Erythroblast (primary cell): ENCODE results near the gene ZNF423.
"Not testable (repeated sequence)": the region's sequence is repeated elsewhere in the genome, so short reads cannot be mapped to it uniquely, and the experiment has no call there.

Experiments
- DNase-seq, 2 experiments: peaks; one replicate each; lab custom pipeline; 2025; lab: John Stamatoyannopoulos, UW
- GATA1 ChIP-seq: IDR thresholded peaks from 2 replicates; pipeline ENCODE4 v1.6.1; 2011; ENCODE audit warnings: low read depth, mild to moderate bottlenecking, control low read depth, low read length, moderate library complexity
- POLR2A ChIP-seq: IDR thresholded peaks from 2 replicates; pipeline ENCODE4 v1.6.1; 2011; ENCODE audit warnings: mild to moderate bottlenecking, low read length

ZNF423 gene

DNA sequence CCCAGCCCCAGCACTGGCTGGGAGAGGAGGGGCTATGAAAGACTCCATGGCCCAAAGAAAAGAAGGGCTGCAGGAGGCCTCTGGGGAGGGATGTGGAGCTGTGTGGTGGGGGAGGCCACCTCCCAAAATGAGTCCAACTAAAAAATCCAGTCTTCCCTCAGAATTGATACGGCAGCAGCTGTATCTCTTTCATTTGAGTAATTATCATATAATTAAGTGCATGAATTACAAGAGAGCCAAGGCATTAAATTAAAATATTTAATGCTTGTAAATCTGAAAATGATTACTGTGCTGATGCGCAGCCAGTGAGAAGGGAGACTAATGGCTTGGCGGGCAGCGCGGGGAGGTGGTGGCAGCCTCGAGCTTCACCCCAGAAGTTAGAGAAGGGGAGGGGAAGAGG, 289.5 kb downstream of the ZNF423 start:
- DNase-seq: no peak
- no peak for TF ChIP-seq POLR2A
- TF ChIP-seq GATA1: no peak

DNA sequence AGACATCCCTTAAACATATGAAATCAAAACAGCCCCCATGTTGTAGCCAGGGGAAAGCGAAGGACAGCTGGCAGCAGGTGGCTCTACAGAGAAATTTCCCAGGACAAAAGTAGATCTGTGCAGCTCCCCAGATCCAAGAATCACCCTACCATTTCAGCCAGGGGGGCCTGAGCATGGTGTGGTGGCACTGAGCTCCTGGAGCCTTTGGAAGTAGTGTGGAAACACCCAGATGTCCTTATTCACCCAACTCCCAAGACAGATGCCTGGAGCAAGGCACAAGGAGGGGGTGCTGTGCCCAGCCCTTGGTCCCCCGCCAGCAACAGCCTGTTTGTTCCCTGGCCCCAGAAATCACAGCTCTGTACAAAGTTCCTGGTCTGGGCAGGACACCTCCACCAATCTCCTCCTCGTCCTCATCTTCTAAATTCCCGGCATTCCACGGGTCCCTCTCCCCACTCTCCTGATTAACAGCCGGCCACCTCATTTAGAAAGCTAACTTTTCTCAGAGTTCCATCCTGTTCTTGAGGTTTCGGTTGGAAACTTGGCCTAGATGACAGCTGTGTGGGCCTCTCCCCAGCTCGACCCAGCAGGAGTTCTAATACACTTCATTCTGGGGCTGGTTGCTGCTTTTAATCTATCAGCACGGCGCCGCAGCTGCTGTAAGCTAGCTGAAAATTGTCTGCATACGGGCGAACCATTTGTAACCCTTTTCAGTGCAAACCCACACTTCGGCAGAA, 291.2 kb downstream of the ZNF423 start:
- DNase-seq: no peak
- TF ChIP-seq POLR2A (no peak), GATA1 (no peak)

DNA sequence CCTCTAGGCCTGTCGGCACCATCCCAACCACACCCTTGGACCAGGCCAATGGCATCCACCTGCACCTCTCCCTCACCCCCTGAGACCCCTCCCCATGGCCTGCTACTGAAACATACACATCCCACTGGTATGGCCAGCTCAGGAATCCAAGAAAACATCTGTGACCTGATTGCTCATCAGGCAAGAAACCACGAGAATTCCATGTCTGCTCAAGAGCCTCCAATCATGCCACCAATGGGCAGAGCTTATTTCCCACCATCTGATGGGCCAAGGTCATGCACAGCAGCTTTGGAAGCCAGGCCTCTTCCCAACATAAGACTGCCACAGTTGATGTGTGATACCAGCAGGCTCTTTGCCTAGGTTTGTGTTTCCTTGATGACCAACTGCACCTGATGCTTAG, 292.2 kb downstream of the ZNF423 start:
- DNase-seq: no peak
- TF ChIP-seq POLR2A: no peak
- no peak for TF ChIP-seq GATA1

DNA sequence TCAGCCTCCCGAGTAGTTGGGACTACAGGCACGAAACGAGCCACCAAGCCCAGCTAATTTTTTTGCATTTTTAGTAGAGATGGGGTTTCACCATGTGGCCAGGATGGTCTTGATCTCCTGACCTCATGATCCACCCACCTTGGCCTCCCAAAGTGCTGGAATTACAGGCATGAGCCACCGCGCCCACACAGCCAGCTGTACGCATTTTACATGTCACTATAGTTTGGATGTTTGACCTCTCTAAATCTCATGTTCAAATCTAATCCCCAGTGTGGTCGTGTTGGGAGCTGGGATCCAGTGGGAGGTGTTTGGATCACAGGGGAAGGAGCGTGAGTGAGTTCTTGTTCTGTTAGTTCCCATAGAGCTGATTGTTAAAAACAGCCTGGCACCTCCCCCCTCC, 293.0 kb downstream of the ZNF423 start:
- DNase-seq: not testable (repeated sequence)

DNA sequence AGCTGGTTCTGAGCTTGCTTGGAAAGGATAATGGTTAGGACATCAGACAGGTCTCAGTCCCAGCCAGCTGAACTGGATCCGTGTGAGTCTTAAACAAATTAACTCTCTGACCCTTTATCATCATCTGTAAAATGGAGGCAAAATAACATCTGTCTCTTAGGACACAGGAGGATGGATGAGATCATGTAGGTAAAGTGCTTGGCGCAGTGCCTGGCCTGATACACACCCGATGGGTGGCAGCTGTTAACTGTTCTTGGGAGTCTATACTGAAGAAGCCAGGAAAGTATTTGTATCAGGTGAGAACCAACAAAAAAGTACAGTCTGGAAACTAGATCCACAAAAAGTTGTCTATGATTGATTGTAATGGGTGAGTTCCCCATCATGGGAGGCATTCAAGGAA, 293.7 kb downstream of the ZNF423 start:
- TF ChIP-seq POLR2A (no peak), GATA1 (no peak)
- DNase-seq: no peak

DNA sequence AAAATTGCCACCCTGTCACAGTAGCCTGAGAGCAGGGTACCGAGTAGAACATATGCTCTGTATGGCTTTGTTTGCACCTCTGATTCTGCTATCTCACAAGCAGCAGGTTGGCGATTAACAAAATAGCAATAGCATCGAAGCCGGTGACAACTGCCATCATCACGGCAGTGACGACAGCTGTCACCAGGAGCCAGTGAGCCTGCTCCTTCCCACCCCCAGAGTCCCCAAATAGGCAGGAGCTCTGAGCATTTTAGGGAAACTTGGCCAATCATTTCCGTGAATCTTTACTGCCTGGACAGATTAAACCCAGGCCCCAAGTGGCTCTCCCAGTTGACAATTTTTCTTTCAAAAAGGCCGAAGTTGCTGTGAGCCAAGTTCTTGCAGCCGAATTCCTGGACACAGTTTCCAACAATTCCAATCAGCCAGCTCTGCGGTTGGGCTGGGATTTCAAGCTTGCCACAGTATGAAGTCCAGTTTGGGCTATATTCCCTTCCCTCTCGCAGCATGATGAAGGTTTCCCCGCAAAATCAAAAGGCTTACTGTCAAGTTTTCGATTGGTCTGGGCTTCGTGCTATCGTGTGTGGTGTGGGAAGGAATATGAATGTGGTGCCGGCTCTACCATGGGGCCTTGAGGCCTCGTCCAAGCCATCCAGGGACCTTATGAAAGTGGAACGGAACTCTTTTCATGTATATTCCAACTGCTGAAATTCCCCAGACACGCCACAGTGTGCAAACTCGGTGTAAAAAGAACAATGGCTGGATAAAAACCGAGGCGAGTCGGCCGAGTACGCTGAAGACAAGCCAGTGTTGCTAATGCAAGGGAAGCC, 295.7 kb downstream of the ZNF423 start:
- no peak for TF ChIP-seq GATA1
- DNase-seq: no peak

DNA sequence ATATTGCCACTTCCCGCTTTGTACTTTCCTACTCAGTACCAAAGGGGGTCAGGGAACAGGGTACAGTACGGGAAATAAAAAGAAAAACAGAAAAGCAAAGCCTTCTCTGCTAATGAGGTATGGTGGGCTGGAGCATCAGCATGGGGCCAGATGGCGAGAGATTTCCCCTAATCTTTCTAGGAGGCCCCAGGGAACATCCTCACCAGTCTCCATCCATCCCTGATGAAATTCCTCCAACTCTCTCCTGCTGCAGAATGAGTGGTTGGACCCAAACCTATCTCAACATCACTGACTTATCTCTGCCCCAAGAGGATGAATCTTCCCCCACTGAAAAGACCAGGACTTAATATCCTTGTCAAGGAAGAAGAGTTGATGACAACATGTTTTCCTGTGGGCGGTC, 296.7 kb downstream of the ZNF423 start:
- DNase-seq: no peak
- no peak for TF ChIP-seq POLR2A
- TF ChIP-seq GATA1: no peak

DNA sequence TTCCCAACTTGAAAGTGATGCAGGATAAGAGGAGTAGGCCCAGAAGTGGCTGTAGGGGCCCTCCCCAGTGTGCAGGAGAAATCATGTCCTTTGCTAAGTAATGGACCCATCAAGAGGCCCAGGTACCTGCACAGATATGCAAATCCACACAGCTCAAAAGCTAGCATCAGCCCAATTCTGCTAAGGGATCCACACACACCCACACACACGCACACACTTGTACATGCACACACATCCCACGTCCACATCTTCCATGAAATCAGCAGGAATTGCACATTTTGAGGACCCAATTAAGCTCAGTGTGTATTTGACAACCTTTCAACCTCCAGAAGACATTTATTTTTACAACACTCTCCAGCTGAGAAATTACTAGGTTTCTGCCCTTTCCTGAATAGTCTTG, 297.5 kb downstream of the ZNF423 start:
- DNase-seq: no peak
- TF ChIP-seq POLR2A: no peak
- TF ChIP-seq GATA1: no peak

DNA sequence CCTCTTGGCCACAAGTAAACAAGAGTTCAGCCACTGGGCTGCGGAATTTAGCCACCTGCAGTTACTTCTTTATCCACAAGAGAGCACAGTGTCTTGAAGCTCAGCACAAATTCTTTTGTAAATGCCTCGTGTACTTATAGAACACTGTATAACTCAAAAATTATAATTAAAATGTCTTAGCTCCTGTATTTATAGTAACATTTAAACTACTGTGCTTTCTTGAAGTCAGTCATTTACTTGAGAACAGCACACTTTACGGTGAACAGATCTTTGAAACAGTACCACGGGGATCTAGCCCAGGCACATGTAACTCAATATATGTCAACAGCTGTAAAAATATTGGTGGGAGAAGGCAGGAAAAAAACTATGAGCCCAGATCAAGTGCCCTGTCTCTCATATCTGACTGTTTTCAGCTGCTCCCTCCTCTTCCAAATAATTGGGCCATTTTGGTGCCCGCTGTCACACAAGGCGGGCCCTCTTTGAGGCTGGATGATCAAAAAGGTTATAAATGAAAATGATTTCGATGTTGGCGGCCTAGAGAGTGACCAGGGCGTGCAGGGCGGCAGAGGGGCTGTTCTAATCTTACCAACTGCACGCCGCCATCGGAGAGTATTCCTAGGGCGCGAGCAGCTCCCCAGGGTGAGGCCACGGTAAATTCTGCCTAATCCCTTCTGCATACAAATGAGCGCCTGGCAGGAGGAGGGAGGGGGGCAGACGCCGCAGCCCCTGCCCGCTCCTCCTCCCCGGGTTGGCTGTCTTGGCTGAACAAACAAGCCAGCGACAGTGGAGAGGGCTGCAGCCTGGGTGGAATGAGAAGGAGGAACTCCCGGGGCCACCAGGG, 299.1 kb downstream of the ZNF423 start:
- peak in 1 of 2 experiments; percentile 5 for DNase-seq

DNA sequence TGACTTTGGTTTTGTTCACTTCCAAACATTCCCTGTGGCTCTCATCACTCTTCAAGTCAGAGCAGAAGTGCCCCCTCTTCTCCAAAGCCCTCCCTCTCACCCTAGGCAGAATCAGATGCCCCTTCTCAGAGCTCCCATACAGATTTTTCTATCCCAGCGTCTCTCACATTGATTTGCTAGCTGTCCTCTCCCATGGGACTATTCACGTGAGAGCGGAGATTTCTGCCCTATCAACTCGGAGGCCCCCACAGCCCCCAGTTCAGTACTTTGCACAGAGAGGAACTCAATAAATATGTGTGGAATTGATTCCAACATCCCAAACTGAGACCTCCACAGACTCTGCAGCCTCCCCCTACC, 299.7 kb downstream of the ZNF423 start:
- TF ChIP-seq POLR2A (no peak), GATA1 (no peak)
- DNase-seq: no peak

More for the DNA sequence above, 299.1 kb downstream of the ZNF423 start:
- no peak for TF ChIP-seq POLR2A
- no peak for TF ChIP-seq GATA1

DNA sequence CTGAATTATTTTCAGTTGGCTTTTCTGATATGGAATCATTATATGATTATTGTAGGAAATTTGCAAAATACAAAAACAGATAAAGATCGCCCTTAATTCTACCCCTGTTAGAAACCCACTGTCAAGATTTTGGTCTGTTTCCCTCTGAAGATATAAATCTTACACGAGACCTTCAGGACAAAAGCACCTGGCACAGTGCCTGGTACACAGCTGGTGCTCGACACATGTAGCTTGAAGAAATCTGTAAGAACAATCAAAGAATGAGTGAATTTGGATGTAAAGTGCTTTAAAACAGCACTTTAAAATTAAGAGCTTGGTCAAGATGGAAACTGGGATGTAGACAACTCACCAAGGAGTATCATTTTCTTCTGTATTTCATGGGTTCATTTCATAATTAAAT, 301.2 kb downstream of the ZNF423 start:
- no peak for TF ChIP-seq POLR2A
- no peak for DNase-seq

DNA sequence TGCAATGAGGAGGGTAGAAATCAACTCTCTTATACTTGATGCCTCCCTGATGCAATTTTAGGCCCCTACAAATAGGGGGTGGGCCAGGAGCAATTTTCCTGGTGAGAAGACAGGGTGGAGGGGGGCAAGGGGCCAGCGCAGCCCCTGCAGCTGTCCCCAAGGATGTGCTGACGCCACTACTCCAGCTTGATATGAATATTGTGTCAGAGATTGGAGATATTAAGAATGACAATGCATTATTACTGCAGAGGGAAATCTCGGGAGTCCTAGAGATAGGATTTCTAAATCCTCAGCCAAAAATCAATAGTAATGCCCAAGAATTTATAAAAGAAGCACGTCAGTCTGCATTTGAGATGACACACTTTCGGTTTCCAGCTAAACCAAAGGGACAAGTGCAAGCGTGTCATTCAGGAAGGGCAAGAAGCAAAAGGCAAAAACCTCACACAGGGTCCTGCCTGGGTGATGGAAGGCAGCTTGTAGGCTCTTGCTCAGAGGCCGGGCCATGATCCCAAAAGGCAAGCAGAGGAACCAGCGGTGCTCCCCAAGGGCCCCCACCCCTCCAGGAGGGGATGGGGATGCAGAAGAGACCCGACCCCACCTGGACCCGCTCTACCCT, 303.5 kb downstream of the ZNF423 start:
- no peak for DNase-seq
- TF ChIP-seq GATA1 (no peak), POLR2A (no peak)

DNA sequence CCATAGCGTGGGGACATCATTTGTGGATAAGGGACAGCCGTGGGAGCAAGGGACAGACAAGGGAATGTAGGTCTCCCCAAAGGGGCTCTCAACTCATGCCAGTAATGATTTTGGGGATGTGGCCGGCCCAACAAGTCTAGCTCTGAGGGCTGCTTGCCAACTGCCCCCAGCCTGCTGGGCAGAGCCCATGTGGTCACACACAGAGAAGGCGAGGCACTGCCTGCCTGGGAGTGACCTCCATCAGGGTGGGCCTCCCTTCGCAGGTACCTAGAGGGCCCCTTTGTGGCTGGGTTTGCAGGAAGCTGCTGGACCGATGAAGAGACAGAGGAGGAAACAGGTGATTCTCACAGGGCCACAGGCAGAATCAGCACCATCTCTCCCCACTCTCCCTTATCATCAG, 305.2 kb downstream of the ZNF423 start:
- DNase-seq: no peak

More for the DNA sequence above, 305.2 kb downstream of the ZNF423 start:
- no peak for TF ChIP-seq GATA1
- TF ChIP-seq POLR2A: no peak
